OCI-LY1 (cell line): ENCODE measurements around the gene TMEM106A.
A peak's percentile ranks its signal among the peaks of the same experiment; 100 is the strongest.
"Not testable (repeated sequence)": the region's sequence is repeated elsewhere in the genome, so short reads cannot be mapped to it uniquely, and the experiment has no call there.

Experiments used
- H2AFZ ChIP-seq: fragments of 200-600 bp; sonication (generic), shearing (Covaris generic); 2 replicates; pipeline ENCODE4 v1.6.0; 2014; ENCODE audit warnings: antibody characterized with exemption, mild to moderate bottlenecking, low read length
- H3F3A ChIP-seq: fragments of 200-600 bp; sonication (generic), shearing (Covaris generic); 2 replicates; pipeline ENCODE4 v1.6.0; 2014; ENCODE audit warnings: mild to moderate bottlenecking, antibody characterized with exemption, low read length, moderate library complexity; ENCODE audit not compliant: insufficient read depth
- H3K27ac ChIP-seq: fragments of 200-600 bp; sonication (generic); 2 replicates; pipeline ENCODE4 v1.5.1; 2014; ENCODE audit warnings: low read length, mixed run types, mild to moderate bottlenecking, low read depth; ENCODE audit not compliant: poor library complexity, severe bottlenecking
- H3K27me3 ChIP-seq: fragments of 200-600 bp; sonication (generic); 2 replicates; pipeline ENCODE4 v1.6.0; 2014; ENCODE audit warnings: antibody characterized with exemption, mild to moderate bottlenecking, low read length, moderate library complexity; ENCODE audit not compliant: insufficient read depth
- H3K36me3 ChIP-seq: fragments of 200-600 bp; sonication (generic); 2 replicates; pipeline ENCODE4 v1.6.1; 2014; ENCODE audit warnings: mild to moderate bottlenecking, antibody characterized with exemption, low read length, moderate library complexity, mixed read lengths; ENCODE audit not compliant: insufficient read depth
- H3K4me1 ChIP-seq: fragments of 200-600 bp; sonication (generic); 2 replicates; pipeline ENCODE4 v1.5.1; 2014; ENCODE audit warnings: mild to moderate bottlenecking, low read length, moderate library complexity; ENCODE audit not compliant: insufficient read depth, severe bottlenecking
- H3K4me2 ChIP-seq: fragments of 200-600 bp; sonication (generic), shearing (Covaris generic); 2 replicates; pipeline ENCODE4 v1.6.1; 2014; ENCODE audit warnings: low read length
- H3K4me3 ChIP-seq: fragments of 200-600 bp; sonication (generic); 2 replicates; pipeline ENCODE4 v1.5.1; 2014; ENCODE audit warnings: low read length, low read depth, mild to moderate bottlenecking, mixed read lengths; ENCODE audit not compliant: poor library complexity, severe bottlenecking
- H3K79me2 ChIP-seq: fragments of 200-600 bp; shearing (Covaris generic); 2 replicates; pipeline ENCODE4 v1.6.1; 2016; ENCODE audit warnings: mixed run types, low read length, mixed read lengths; ENCODE audit not compliant: insufficient read depth
- H3K9ac ChIP-seq: fragments of 200-600 bp; sonication (generic), shearing (Covaris generic); 2 replicates; pipeline ENCODE4 v1.6.1; 2014; ENCODE audit warnings: mild to moderate bottlenecking, low read length, mixed read lengths
- H3K9me2 ChIP-seq: fragments of 200-600 bp; sonication (generic), shearing (Covaris generic); 2 replicates; pipeline ENCODE4 v1.6.1; 2014; ENCODE audit warnings: low read depth, mild to moderate bottlenecking, low read length, mixed read lengths
- H3K9me3 ChIP-seq: fragments of 200-600 bp; shearing (Covaris generic); 2 replicates; pipeline ENCODE4 v1.6.1; 2014; ENCODE audit warnings: low read length, mixed read lengths
- H4K20me1 ChIP-seq: fragments of 200-600 bp; sonication (generic), shearing (Covaris generic); 2 replicates; pipeline ENCODE4 v1.6.0; 2016; ENCODE audit warnings: mild to moderate bottlenecking, low read length; ENCODE audit not compliant: insufficient read depth
- CTCF ChIP-seq: fragments of 200-600 bp; sonication (generic), shearing (Covaris generic); IDR thresholded peaks from 2 replicates; pipeline ENCODE4 v1.5.1; 2017; ENCODE audit warnings: mild to moderate bottlenecking, antibody characterized with exemption, low read length, moderate library complexity, mixed read lengths
- EZH2 ChIP-seq: fragments of 200-600 bp; sonication (generic), shearing (Covaris generic); IDR thresholded peaks from 2 replicates; pipeline ENCODE4 v1.8.0; 2017; ENCODE audit warnings: borderline replicate concordance, mixed run types, mild to moderate bottlenecking, antibody characterized with exemption, low read length, moderate library complexity, mixed read lengths

Gene TMEM106A

GRCh38 chr17:43211480-43212402 is at the start of gene TMEM106A:
TMEM106A (plus strand) TSS chr17:43211875; CDS start chr17:43213042, 1,167 bp downstream.
- Histone ChIP-seq H3K4me2 (peak within 1 kb of the TSS; percentile 82), H3K4me3 (peak within 1 kb of the TSS; percentile 66), H4K20me1 (no peaks in the 10 kb centered on the region), H3K9ac (peak within 1 kb of the TSS; percentile 71), H3K79me2 (no peaks in the 10 kb centered on the region), H2AFZ (peak within 1 kb of the TSS; percentile 32; the same call in 1 of the 2 replicates), H3K9me2 (no peaks in the 10 kb centered on the region), H3K4me1 (peaks cover 26% of the 10 kb centered on the region), H3F3A (no peaks in the 10 kb centered on the region), H3K27me3 (no peaks in the 10 kb centered on the region), H3K36me3 (peaks cover 17% of the 10 kb centered on the region; the same call in 1 of the 2 replicates), H3K9me3 (no peaks in the 10 kb centered on the region), H3K27ac (peak within 1 kb of the TSS; percentile 46)
- peak; percentile 56 for TF ChIP-seq CTCF
- no peak for TF ChIP-seq EZH2

GRCh38 chr17:43165971-43166370 is 45.7 kb upstream of the TMEM106A start:
- H3K4me2 ChIP-seq, H3K36me3 ChIP-seq, H2AFZ ChIP-seq, H3K9me2 ChIP-seq, H3K9ac ChIP-seq, H3F3A ChIP-seq, H3K4me3 ChIP-seq, H3K9me3 ChIP-seq, H3K27me3 ChIP-seq, H4K20me1 ChIP-seq, H3K27ac ChIP-seq, H3K79me2 ChIP-seq: not testable (repeated sequence)
- H3K4me1 ChIP-seq = peaks cover 15% of the 10 kb centered on the region

GRCh38 chr17:43169561-43170139 is 42.0 kb upstream of the TMEM106A start:
- no peak for TF ChIP-seq EZH2
- TF ChIP-seq CTCF = no peak
- Histone ChIP-seq H3K9me2 (no peaks in the 10 kb centered on the region), H3K27ac (peak overlapping the region; percentile 93), H3K79me2 (peaks cover 18% of the 10 kb centered on the region), H4K20me1 (no peaks in the 10 kb centered on the region), H3F3A (no peaks in the 10 kb centered on the region), H3K9me3 (no peaks in the 10 kb centered on the region), H3K4me1 (peaks cover 26% of the 10 kb centered on the region), H3K36me3 (no peaks in the 10 kb centered on the region), H3K4me2 (peak overlapping the region; percentile 81), H3K9ac (peak overlapping the region; percentile 73), H3K4me3 (peak overlapping the region; percentile 77), H3K27me3 (no peaks in the 10 kb centered on the region), H2AFZ (no peak overlapping the region)
